Neuronal stem cell (in vitro differentiated cells): Measurements from ENCODE around the gene PXN.

ENCODE experiments used
- DNase-seq: peaks from one replicate; pipeline ENCODE4 v3.0.0-alpha.2; 2013; ENCODE audit warnings: low spot score
- H2AFZ ChIP-seq: one replicate; pipeline ENCODE4 v1.6.1; 2013; ENCODE audit warnings: mild to moderate bottlenecking, low read length, inconsistent platforms
- H2AK5ac ChIP-seq: 2 replicates; pipeline ENCODE4 v1.6.1; 2013; ENCODE audit warnings: low read depth, mild to moderate bottlenecking, inconsistent platforms, low read length, moderate library complexity, mixed read lengths
- H2BK120ac ChIP-seq: 2 replicates; pipeline ENCODE4 v1.6.1; 2013; ENCODE audit warnings: low read depth, mild to moderate bottlenecking, inconsistent platforms, low read length, moderate library complexity, mixed read lengths
- H2BK12ac ChIP-seq: one replicate; pipeline ENCODE4 v1.6.1; 2013; ENCODE audit warnings: low read length, inconsistent platforms
- H2BK15ac ChIP-seq: 2 replicates; pipeline ENCODE4 v1.6.1; 2013; ENCODE audit warnings: mild to moderate bottlenecking, low read length, inconsistent platforms, mixed read lengths
- H2BK5ac ChIP-seq: one replicate; pipeline ENCODE4 v1.6.1; 2013; ENCODE audit warnings: inconsistent platforms, mild to moderate bottlenecking, low read length, moderate library complexity
- H3K14ac ChIP-seq: one replicate; pipeline ENCODE4 v1.6.1; 2013; ENCODE audit warnings: low read length, inconsistent platforms
- H3K18ac ChIP-seq: 2 replicates; pipeline ENCODE4 v1.6.1; 2013; ENCODE audit warnings: low read length, inconsistent platforms
- H3K23ac ChIP-seq: 2 replicates; pipeline ENCODE4 v1.6.1; 2013; ENCODE audit warnings: low read depth, mild to moderate bottlenecking, mixed read lengths, low read length, inconsistent platforms; ENCODE audit not compliant: poor library complexity
- H3K27ac ChIP-seq: replicated peaks from 3 replicates; pipeline ENCODE4 v1.5.1; 2013; ENCODE audit warnings: low read length, inconsistent platforms
- H3K27me3 ChIP-seq, 3 experiments: 2 replicates each; pipeline ENCODE4 v1.6.1; 2013; ENCODE audit warnings: low read length in 3 of 3, mild to moderate bottlenecking in 2 of 3, inconsistent platforms in 1 of 3, low read depth in 1 of 3, mixed read lengths in 1 of 3, moderate library complexity in 1 of 3; ENCODE audit not compliant: control insufficient read depth in 3 of 3, insufficient read depth in 3 of 3
- H3K36me3 ChIP-seq, 2 donors: replicated peaks in 1 of 2; 2 replicates each; pipeline ENCODE4 v1.6.1; 2013; ENCODE audit warnings: low read length in 2 of 2; ENCODE audit not compliant: control insufficient read depth in 2 of 2, insufficient read depth in 2 of 2
- H3K4ac ChIP-seq: 2 replicates; pipeline ENCODE4 v1.6.1; 2013; ENCODE audit warnings: inconsistent platforms, mild to moderate bottlenecking, low read length, moderate library complexity
- H3K4me1 ChIP-seq, 2 donors: 1 replicate in 1 of 2; 2 replicates in 1 of 2; pipeline ENCODE4 v1.6.1; 2013; ENCODE audit warnings: low read length in 2 of 2, low read depth in 1 of 2; ENCODE audit not compliant: control insufficient read depth in 2 of 2, insufficient read depth in 1 of 2
- H3K4me2 ChIP-seq: one replicate; pipeline ENCODE4 v1.6.1; 2013; ENCODE audit warnings: mild to moderate bottlenecking, low read length, inconsistent platforms; ENCODE audit not compliant: insufficient read depth, poor library complexity, severe bottlenecking
- H3K4me3 ChIP-seq, 2 donors: 2 replicates each; pipeline ENCODE4 v1.5.1; 2013; ENCODE audit warnings: low read length in 2 of 2, mild to moderate bottlenecking in 2 of 2, inconsistent platforms in 1 of 2, moderate library complexity in 1 of 2
- H3K79me1 ChIP-seq: one replicate; pipeline ENCODE4 v1.6.1; 2013; ENCODE audit warnings: low read depth, mild to moderate bottlenecking, inconsistent platforms, low read length, moderate library complexity
- H3K9ac ChIP-seq: one replicate; pipeline ENCODE4 v1.6.1; 2013; ENCODE audit warnings: mild to moderate bottlenecking, low read depth, low read length, inconsistent platforms; ENCODE audit not compliant: poor library complexity
- H3K9me3 ChIP-seq, 2 donors: replicated peaks in 1 of 2; 2 replicates each; pipeline versions ENCODE3 to v1.6.1; 2013; ENCODE audit warnings: low read length in 2 of 2, mild to moderate bottlenecking in 2 of 2, inconsistent platforms in 1 of 2, low read depth in 1 of 2, mixed read lengths in 1 of 2, moderate library complexity in 1 of 2; ENCODE audit not compliant: control insufficient read depth in 2 of 2, insufficient read depth in 1 of 2
- H4K8ac ChIP-seq: one replicate; pipeline ENCODE4 v1.6.1; 2013; ENCODE audit warnings: low read depth, mild to moderate bottlenecking, inconsistent platforms, low read length, moderate library complexity
- H4K91ac ChIP-seq: one replicate; pipeline ENCODE4 v1.6.1; 2013; ENCODE audit warnings: low read length, low read depth, mild to moderate bottlenecking, inconsistent platforms; ENCODE audit not compliant: poor library complexity
- WGBS, 2 donors: extraction: QIAGEN DNeasy Blood & Tissue Kit; methylation state at CpG; one replicate each; pipeline ENCODE4 v1.1.7; 2013; ENCODE audit warnings: missing lambda C conversion rate in 2 of 2, mixed read lengths in 1 of 2; ENCODE audit not compliant: insufficient read length in 2 of 2, insufficient replicate concordance in 1 of 2; ENCODE audit errors: extremely low coverage in 2 of 2; 5-methylcytosine and 5-hydroxymethylcytosine counted together

Gene PXN

GRCh38 chr12:120215766-120216735, 49.5 kb downstream of the PXN start:
- Histone ChIP-seq H3K9ac (peak overlapping the region; percentile 60), H3K27ac (no peak overlapping the region), H4K91ac (no peak overlapping the region), H3K4me3 (no peak overlapping the region), H2AK5ac (no peak overlapping the region), H3K18ac (no peak overlapping the region), H2BK15ac (no peak overlapping the region), H3K4me1 (peaks cover 0 to 5% of the 10 kb centered on the region in 2 donors), H2BK120ac (no peak overlapping the region), H3K36me3 (peaks cover 43 to 87% of the 10 kb centered on the region in 2 donors), H3K4me2 (no peak overlapping the region), H3K9me3 (no peaks in the 10 kb centered on the region), H3K79me1 (no peaks in the 10 kb centered on the region), H4K8ac (no peak overlapping the region), H2AFZ (no peak overlapping the region), H3K4ac (no peak overlapping the region), H2BK12ac (no peak overlapping the region), H3K27me3 (no peaks in the 10 kb centered on the region), H2BK5ac (no peak overlapping the region), H3K23ac (peak overlapping the region; percentile 65), H3K14ac (peak overlapping the region; percentile 71)
- WGBS, 2 donors = no CpG with 5 or more reads among the region's 23 CpGs
- DNase-seq = no peak

- H2AK5ac ChIP-seq = no peak overlapping the region
- H3K4me1 ChIP-seq = peaks cover 0 to 3% of the 10 kb centered on the region in 2 donors
- H2BK15ac ChIP-seq = no peak overlapping the region
- H4K8ac ChIP-seq = no peak overlapping the region
- no peak overlapping the region for H2BK120ac ChIP-seq
- H3K18ac ChIP-seq = no peak overlapping the region
- no peaks in the 10 kb centered on the region for H3K9me3 ChIP-seq
- H3K9ac ChIP-seq = no peak overlapping the region
- no peak overlapping the region for H2AFZ ChIP-seq
- H3K14ac ChIP-seq = no peak overlapping the region
- WGBS, 2 donors = no CpG with 5 or more reads among the region's 15 CpGs
- H3K27me3 ChIP-seq = no peaks in the 10 kb centered on the region
- H3K79me1 ChIP-seq = no peaks in the 10 kb centered on the region
- no peak overlapping the region for H3K4me3 ChIP-seq
- no peak overlapping the region for H3K4me2 ChIP-seq
- no peak overlapping the region for H2BK5ac ChIP-seq
- H3K4ac ChIP-seq = no peak overlapping the region
- H3K36me3 ChIP-seq = peaks cover 45 to 89% of the 10 kb centered on the region in 2 donors
- no peak overlapping the region for H4K91ac ChIP-seq
- no peak for DNase-seq
- no peak overlapping the region for H3K27ac ChIP-seq
- no peak overlapping the region for H3K23ac ChIP-seq
- H2BK12ac ChIP-seq = no peak overlapping the region
Measured at GRCh38 chr12:120215357-120215735, 50.2 kb downstream of the PXN start.

- peak overlapping the region; percentile 57 for H3K23ac ChIP-seq
- no peak overlapping the region for H4K91ac ChIP-seq
- no peak overlapping the region for H2AFZ ChIP-seq
- no peak overlapping the region for H3K27ac ChIP-seq
- H2BK5ac ChIP-seq = no peak overlapping the region
- peak overlapping the region; percentile 66 for H3K4ac ChIP-seq
- WGBS, 2 donors = no CpG with 5 or more reads among the region's 34 CpGs
- H3K36me3 ChIP-seq = peaks cover 49 to 89% of the 10 kb centered on the region in 2 donors
- H2AK5ac ChIP-seq = no peak overlapping the region
- H3K4me1 ChIP-seq = peaks cover 0 to 3% of the 10 kb centered on the region in 2 donors
- H2BK12ac ChIP-seq = no peak overlapping the region
- no peak overlapping the region for H3K18ac ChIP-seq
- H3K4me2 ChIP-seq = no peak overlapping the region
- H3K79me1 ChIP-seq = no peaks in the 10 kb centered on the region
- H2BK120ac ChIP-seq = no peak overlapping the region
- DNase-seq = no peak
- H3K14ac ChIP-seq = no peak overlapping the region
- no peak overlapping the region for H2BK15ac ChIP-seq
- peaks cover 0 to 1% of the 10 kb centered on the region in 2 donors for H3K9me3 ChIP-seq
- H3K4me3 ChIP-seq = no peak overlapping the region
- no peaks in the 10 kb centered on the region for H3K27me3 ChIP-seq
- H4K8ac ChIP-seq = no peak overlapping the region
- no peak overlapping the region for H3K9ac ChIP-seq
Measured at GRCh38 chr12:120214626-120215356, 50.7 kb downstream of the PXN start.

GRCh38 chr12:120213758-120214157, 51.8 kb downstream of the PXN start:
- H3K9me3 ChIP-seq = peaks cover 0 to 1% of the 10 kb centered on the region in 2 donors
- H3K4ac ChIP-seq = no peak overlapping the region
- H2AFZ ChIP-seq = no peak overlapping the region
- no peak overlapping the region for H4K8ac ChIP-seq
- H2AK5ac ChIP-seq = no peak overlapping the region
- no peak overlapping the region for H4K91ac ChIP-seq
- no peak overlapping the region for H3K18ac ChIP-seq
- no peak overlapping the region for H3K27ac ChIP-seq
- DNase-seq = no peak
- WGBS, 2 donors = no CpG with 5 or more reads among the region's 20 CpGs
- no peak overlapping the region for H2BK120ac ChIP-seq
- H3K4me3 ChIP-seq = no peak overlapping the region
- H3K14ac ChIP-seq = no peak overlapping the region
- H2BK15ac ChIP-seq = no peak overlapping the region
- no peak overlapping the region for H2BK12ac ChIP-seq
- H3K79me1 ChIP-seq = no peaks in the 10 kb centered on the region
- peaks cover 0 to 3% of the 10 kb centered on the region in 2 donors for H3K4me1 ChIP-seq
- H3K23ac ChIP-seq = no peak overlapping the region
- H3K27me3 ChIP-seq = no peaks in the 10 kb centered on the region
- H3K9ac ChIP-seq = no peak overlapping the region
- H2BK5ac ChIP-seq = no peak overlapping the region
- no peak overlapping the region for H3K4me2 ChIP-seq
- H3K36me3 ChIP-seq = peaks cover 46 to 81% of the 10 kb centered on the region in 2 donors
